Nephron (organoid): Measurements from ENCODE around the gene KLHL3.

Experiments used
- H3K27ac Mint-ChIP-seq, 3 experiments: 2 replicates each; pipeline ENCODE4 v1.8.0; 2020; ENCODE audit warnings: mixed read lengths in 3 of 3, mild to moderate bottlenecking in 2 of 3, moderate library complexity in 1 of 3
- H3K27me3 Mint-ChIP-seq: 2 replicates; pipeline ENCODE4 v1.8.0; 2021; ENCODE audit warnings: low read depth, mild to moderate bottlenecking, moderate library complexity, mixed read lengths
- H3K36me3 Mint-ChIP-seq: 2 replicates; pipeline ENCODE4 v1.8.0; 2020; ENCODE audit warnings: low read depth, mixed read lengths
- H3K4me1 Mint-ChIP-seq: 2 replicates; pipeline ENCODE4 v1.8.0; 2020; ENCODE audit warnings: mixed read lengths
- H3K4me3 Mint-ChIP-seq, 3 experiments: 2 replicates each; pipeline ENCODE4 v1.8.0; 2020; ENCODE audit warnings: mild to moderate bottlenecking in 3 of 3, mixed read lengths in 3 of 3, moderate library complexity in 2 of 3
- H3K9me3 Mint-ChIP-seq: 2 replicates; pipeline ENCODE4 v1.8.0; 2020; ENCODE audit warnings: mixed read lengths
- TF ChIP-seq, protein P1 (sequence below), 3 experiments: fragments of 200-600 bp; sonication (generic); IDR thresholded peaks; one replicate each; pipeline ENCODE4 v1.5.0; 2021; ENCODE audit warnings: antibody characterized with exemption in 3 of 3; ENCODE audit not compliant: unreplicated experiment in 3 of 3

Gene KLHL3

DNA sequence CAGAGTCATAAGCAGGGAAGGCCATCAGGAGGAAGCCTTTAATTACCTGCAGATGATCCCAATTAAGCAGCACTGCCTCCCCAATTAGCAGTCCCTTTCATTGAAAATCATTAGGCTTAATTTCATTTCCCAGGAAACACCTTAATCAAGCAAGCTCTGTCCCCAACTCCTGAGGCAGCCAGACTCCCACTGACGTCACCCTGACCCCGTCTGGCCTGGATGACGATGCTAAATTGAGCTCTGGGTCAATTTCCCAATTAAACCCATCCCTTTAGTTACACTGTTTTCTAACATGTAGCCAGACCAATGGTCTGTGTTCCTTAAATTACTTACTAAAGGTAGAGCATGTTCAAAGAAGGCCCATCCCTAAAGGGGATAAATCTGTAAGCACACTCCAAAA is 152.8 kb downstream of the KLHL3 start:
- peaks cover 12% of the 10 kb centered on the region for H3K27me3 Mint-ChIP-seq
- TF ChIP-seq, protein P1, sequence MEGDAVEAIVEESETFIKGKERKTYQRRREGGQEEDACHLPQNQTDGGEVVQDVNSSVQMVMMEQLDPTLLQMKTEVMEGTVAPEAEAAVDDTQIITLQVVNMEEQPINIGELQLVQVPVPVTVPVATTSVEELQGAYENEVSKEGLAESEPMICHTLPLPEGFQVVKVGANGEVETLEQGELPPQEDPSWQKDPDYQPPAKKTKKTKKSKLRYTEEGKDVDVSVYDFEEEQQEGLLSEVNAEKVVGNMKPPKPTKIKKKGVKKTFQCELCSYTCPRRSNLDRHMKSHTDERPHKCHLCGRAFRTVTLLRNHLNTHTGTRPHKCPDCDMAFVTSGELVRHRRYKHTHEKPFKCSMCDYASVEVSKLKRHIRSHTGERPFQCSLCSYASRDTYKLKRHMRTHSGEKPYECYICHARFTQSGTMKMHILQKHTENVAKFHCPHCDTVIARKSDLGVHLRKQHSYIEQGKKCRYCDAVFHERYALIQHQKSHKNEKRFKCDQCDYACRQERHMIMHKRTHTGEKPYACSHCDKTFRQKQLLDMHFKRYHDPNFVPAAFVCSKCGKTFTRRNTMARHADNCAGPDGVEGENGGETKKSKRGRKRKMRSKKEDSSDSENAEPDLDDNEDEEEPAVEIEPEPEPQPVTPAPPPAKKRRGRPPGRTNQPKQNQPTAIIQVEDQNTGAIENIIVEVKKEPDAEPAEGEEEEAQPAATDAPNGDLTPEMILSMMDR (IDR thresholded peaks at IDR 0.05; ENCODE audit: unreplicated experiment in 3 of 3): no peak
- no peak overlapping the region for H3K27ac Mint-ChIP-seq
- no peaks in the 10 kb centered on the region for H3K36me3 Mint-ChIP-seq
- H3K4me3 Mint-ChIP-seq: no peak overlapping the region
- no peaks in the 10 kb centered on the region for H3K9me3 Mint-ChIP-seq
- no peaks in the 10 kb centered on the region for H3K4me1 Mint-ChIP-seq

- Mint-ChIP-seq H3K27me3 (peaks cover 10% of the 10 kb centered on the region), H3K4me1 (no peaks in the 10 kb centered on the region), H3K27ac (no peak overlapping the region), H3K4me3 (no peak overlapping the region), H3K36me3 (no peaks in the 10 kb centered on the region), H3K9me3 (no peaks in the 10 kb centered on the region)
- TF ChIP-seq, protein P1 (IDR thresholded peaks at IDR 0.05; ENCODE audit: unreplicated experiment in 3 of 3): no peak
These were observed 153.7 kb downstream of the KLHL3 start for GRCh38 chr5:137582218-137582617.

DNA sequence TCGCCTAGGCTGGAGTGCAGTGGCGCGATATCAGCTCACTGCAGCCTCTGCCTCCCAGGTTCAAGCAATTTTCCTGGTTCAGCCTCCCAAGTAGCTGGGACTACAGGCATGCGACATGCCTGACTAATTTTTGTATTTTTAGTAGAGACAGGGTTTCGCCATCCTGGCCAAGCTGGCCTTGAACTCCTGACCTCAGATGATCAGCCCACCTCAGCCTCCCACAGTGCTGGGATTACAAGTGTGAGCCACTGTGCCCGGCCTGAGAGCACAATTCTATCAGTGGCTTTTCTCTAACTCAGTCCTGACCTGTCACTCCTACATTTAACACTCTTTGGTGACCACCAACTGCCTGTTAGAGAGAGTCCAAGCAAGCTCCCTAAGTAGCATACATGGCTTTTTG is 154.1 kb downstream of the KLHL3 start:
- no peak overlapping the region for H3K27ac Mint-ChIP-seq
- TF ChIP-seq, protein P1 (IDR thresholded peaks at IDR 0.05; ENCODE audit: unreplicated experiment in 3 of 3): no peak
- no peaks in the 10 kb centered on the region for H3K36me3 Mint-ChIP-seq
- H3K4me1 Mint-ChIP-seq: no peaks in the 10 kb centered on the region
- no peak overlapping the region for H3K4me3 Mint-ChIP-seq
- H3K9me3 Mint-ChIP-seq: no peaks in the 10 kb centered on the region
- H3K27me3 Mint-ChIP-seq: peaks cover 8% of the 10 kb centered on the region

GRCh38 chr5:137580030-137580429 is 155.9 kb downstream of the KLHL3 start:
- Mint-ChIP-seq H3K27me3 (peaks cover 8% of the 10 kb centered on the region), H3K27ac (no peak overlapping the region), H3K4me1 (peaks cover 8% of the 10 kb centered on the region), H3K4me3 (no peak overlapping the region), H3K36me3 (no peaks in the 10 kb centered on the region), H3K9me3 (no peaks in the 10 kb centered on the region)
- TF ChIP-seq, protein P1 (IDR thresholded peaks at IDR 0.05; ENCODE audit: unreplicated experiment in 3 of 3): no peak

DNA sequence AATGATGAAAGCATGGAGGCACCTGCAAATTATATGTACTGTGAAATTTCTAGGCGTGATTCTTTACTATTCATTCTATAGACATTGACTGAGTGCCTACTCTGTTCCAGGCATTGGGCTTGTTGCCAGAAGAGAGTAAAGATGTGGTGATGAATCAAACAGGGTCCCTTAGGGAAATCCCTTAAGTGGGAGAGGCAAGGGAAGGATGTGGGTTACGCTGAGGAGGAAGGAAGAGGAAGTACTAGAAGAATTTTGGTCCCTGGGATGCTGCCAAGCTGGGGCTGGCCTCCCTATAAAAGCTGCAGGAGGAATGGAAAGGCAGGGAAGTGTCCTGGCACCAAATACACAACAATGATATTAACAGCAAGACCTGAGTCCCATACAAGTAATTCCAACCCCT is 160.0 kb downstream of the KLHL3 start:
- TF ChIP-seq, protein P1 (IDR thresholded peaks at IDR 0.05; ENCODE audit: unreplicated experiment in 3 of 3): no peak
- Mint-ChIP-seq H3K4me1 (peaks cover 12% of the 10 kb centered on the region), H3K4me3 (no peak overlapping the region), H3K9me3 (no peaks in the 10 kb centered on the region), H3K27ac (no peak overlapping the region), H3K27me3 (peaks cover 10% of the 10 kb centered on the region), H3K36me3 (no peaks in the 10 kb centered on the region)

- Mint-ChIP-seq H3K27me3 (peaks cover 13% of the 10 kb centered on the region), H3K27ac (no peak overlapping the region), H3K4me1 (peaks cover 12% of the 10 kb centered on the region), H3K36me3 (no peaks in the 10 kb centered on the region), H3K9me3 (no peaks in the 10 kb centered on the region), H3K4me3 (no peak overlapping the region)
- TF ChIP-seq, protein P1 (IDR thresholded peaks at IDR 0.05; ENCODE audit: unreplicated experiment in 3 of 3): no peak
These were observed 160.7 kb downstream of the KLHL3 start for GRCh38 chr5:137575211-137575610.
